NCI-H128 (cell line): ENCODE data around the gene EIF4EBP2.
A peak's percentile ranks its signal among the peaks of the same experiment; 100 is the strongest.

ENCODE experiments used
- DNase-seq: peaks from one replicate; lab custom pipeline; 2025; ENCODE audit not compliant: unreplicated experiment; lab: John Stamatoyannopoulos, UW

The EIF4EBP2 gene

DNA sequence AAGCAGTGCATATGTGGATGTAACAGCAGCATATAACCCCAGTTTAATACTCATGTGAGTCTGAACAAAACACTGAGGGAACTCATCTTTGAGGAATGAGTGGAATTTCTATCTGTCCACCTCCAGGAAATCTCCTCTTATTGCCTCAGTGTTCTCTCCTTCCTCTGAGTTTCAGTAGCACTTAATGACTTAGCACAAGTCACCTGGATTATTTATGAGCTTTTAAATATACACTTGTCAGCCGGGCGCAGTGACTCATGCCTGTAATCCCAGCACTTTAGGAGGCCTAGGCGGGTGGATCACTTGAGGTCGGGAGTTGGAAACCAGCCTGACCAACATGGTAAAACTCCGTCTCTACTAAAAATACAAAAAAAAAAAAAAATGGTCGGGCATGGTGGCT is 25.8 kb upstream of the EIF4EBP2 start:
- DNase-seq, result no peak

DNA sequence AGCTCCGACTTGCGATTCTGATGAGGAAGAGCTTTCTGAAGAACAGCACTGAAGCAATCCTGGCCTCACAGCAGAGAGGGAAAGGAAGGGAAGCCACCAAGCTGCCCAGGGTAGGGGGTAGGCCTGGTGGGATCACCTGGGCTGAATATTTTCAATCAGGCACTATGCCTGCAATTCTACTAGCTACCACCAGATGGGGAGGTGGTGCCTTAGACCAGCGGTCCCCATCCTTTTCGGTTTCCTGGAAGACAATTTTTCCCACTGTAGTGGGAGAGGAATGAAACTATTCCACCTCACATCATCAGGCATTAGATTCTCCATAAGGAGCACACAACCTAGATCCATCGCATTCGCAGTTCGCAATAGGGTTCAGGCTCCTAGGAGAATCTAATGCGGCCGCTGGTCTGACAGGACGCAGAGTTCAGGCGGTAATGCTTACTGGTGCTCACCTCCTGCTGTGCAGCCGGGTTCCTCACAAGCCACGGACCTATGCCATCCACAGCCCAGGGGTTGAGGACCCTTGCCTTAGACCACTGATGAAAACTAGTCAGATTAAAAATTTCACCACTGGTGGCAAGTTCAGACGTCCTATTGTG is 24.3 kb upstream of the EIF4EBP2 start:
- DNase-seq, result no peak

DNA sequence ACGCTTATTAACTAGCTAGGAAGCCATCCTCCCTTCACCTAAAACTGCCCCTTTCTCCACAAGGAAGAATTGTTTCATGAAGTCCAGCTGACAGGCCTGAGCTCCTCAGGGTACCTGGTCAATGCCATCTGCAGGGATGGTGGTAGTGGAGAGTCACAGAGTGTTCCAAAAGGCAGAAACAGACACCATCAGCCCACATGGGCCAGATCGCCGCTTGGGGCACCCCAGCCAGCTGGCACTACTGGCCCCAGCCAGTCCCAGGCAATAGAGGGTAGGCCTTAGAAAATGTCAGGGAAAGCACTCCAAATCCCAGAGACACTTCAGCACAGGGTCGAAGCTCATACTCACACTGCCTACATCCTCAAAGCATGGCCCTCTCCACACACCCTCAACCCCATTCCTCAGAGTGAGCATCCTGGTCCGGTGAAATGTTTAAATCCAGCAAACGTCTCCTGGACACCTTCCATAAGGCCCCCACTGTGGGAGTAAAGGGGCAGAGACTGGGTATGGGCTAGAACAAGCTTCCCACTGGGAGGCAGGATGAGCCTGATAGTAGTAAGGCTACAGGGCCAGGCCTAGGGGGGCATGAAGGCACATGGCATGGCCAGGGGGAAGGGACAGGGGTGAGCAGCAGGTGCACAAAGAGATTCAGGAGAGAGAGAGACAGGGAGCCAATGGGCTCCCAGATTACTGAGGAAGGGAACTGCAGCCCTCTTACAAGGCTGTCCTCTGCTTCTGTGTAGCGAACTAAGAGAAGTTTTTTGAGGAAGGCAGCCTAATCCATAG is 23.4 kb upstream of the EIF4EBP2 start:
- no peak for DNase-seq

DNA sequence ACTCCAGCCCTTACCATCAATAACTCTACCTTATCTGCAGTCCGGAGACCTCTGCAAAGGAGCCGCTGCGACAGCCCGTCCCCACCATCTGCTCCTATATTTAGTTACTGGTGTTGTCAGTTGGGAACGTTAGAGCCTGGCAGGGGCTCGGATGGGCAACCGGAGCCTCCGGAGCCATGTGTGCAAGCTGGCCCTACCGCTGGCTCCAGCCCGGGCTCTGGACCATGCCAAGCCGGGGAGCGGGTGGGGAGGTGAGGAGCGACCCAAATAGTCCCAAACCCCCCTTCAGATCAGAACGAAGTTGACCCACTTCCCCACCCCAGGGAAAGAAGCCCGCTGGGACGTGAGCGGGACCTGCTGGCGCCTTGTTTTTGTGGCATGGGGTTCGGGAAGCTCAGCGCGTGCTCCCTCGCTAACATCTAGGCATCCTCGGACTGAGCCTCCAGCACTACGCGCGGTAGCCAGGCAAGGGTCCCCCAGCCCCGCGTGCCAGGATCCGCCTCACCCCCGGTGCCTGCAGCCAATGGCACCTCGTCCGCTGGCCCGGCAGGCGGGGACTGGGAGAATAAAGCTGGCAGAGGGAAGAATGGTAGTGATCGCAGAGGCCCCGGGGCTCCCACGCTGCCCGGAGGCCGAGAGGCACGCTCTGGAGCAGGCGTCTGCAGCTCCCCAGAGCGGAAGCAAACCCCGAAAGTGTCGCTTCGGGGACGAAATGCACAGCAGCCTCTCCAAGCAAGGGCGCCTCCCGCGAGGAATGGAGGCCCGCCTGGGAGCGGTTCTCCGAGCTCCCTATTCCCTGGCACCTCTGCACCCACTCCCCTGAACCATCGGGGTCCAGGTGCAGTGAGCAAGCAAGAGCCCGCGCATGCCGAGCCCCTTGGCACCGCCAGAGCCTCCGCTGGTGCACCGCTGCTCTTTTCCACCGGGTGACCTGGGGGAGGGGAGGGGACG is 22.2 kb upstream of the EIF4EBP2 start:
- peak; percentile 32 for DNase-seq

DNA sequence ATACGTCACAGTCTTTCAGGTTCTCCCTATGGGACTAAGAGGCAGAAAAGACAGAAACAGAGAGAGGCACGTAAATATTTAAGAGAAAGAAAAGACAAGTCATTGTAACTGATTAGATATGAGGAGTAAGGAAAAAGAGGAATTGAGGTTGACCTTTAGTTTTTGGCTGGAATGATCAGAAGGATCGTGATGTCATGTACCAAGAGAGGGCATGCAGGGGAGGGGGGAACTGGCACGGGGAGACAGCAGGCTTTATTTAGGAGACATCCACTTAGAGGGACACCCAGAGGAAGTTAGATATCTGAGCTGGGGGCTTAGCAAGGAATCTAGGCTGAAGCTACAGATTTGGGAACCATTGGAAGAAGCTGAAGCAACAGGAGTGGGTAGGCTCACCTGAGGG is 12.3 kb upstream of the EIF4EBP2 start:
- no peak for DNase-seq

DNA sequence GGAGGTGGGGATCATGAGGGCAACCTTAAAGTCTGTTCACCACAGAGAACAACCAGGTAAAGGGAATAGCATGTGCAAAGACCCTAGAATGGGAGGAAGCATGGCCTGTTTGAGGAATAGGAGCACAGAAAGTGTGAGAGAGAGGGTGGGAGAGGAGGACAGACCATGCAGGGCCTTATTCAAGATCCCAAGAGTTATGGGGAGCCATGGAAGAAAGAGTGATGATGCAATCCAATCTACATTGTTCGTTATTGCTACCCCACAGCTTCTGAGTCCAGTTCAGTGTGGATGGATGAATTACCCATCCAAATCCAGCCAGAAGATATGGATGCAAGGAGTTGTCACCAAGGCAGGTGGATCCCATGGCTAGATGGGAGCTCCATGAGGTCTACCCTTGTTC is 7.8 kb upstream of the EIF4EBP2 start:
- DNase-seq, result no peak

DNA sequence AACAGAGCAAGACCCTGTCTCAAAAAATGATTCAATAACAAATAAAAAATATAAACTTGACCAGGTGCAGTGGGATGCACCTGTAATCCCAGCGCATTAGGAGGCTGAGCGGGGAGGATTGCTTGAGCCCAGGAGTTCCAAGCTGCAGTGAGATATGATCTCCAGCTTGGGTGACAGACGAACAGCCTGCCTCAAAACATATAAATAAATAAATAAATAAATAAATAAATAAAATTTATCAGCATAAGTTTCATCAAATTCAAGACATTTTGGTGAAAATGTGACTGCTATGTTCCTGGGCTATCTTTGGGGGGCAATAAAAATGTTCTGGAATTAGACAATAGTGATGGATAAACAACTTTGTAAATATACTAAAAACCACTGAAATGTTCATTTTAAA is 4.8 kb upstream of the EIF4EBP2 start:
- DNase-seq, result no peak

DNA sequence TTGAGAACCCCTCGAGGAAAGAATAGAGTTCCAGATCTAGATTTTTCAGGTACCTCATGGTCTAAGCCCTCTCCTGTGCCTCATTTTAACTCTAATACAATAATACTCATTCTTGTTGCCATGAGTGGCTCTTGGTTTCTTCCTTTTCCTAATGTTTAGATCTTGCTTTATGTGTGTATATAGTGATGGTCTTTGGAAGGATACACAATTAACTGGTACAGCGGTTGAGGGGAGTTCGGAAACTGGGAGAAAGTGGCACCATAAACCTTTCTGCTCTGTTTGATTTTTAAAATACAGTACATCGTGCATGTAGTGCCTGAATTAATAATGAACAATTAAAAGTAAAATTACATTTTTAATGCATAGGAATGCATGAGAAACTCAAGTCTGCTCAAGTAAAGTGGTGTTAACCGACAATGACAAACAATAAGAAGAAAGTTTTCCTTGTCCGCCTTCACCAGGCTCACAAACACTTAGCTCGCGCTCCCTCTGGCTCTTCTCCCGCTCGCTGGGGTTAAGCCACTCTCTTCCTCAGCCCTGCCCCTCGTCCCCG is 386 bp upstream of the EIF4EBP2 start:
- no peak for DNase-seq

DNA sequence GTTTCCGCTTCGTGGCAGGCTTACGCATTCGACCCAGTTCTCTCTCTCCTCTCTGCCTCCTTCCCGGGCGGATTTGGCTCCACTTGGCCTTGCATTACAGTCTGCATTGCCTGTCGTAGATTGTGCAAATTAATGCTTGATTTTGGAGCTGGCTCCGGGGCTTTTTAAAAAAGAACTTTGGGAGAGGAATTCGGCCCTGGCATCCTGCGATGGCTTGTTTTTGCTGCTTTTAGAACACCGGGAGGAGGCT is 767 bp downstream of the EIF4EBP2 start:
- no peak for DNase-seq

DNA sequence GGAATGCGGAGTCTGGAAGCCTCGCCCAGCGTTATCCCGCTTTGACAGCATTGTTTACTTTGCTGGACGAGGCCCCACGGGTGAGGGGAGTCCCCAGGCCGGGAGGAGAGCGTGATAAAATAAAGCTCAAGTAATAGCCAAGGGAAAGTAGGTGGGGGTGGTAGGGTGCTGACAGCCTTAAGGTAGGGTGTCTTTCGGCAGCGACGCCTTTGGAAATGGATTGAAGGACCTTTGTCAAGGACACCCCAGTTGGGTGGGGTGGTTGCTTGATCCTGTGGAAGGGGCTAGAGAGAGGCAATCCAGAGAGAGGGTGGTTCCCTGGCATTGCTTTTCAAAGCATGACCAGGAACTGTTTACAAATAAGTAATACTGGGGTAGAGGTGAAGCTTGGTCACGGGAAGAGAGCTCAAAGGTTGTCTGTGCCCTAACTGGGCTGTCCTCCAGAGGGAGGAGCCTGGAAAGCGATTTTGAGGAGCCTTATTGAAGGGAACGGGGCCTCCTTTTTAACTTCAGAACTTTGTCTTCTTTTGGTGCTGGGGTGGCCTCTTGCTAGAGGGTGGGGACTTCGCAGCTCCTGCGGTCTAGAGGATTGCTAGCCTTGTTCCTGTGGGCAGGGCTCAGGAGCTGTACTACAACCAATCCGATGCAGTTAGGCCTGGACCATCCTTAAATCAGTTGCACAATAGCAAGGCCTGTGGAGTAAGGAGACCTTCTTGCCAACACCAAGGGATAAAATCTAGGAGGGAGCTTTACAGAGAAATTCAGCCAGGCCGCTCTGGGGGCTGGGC is 1.3 kb downstream of the EIF4EBP2 start:
- no peak for DNase-seq

DNA sequence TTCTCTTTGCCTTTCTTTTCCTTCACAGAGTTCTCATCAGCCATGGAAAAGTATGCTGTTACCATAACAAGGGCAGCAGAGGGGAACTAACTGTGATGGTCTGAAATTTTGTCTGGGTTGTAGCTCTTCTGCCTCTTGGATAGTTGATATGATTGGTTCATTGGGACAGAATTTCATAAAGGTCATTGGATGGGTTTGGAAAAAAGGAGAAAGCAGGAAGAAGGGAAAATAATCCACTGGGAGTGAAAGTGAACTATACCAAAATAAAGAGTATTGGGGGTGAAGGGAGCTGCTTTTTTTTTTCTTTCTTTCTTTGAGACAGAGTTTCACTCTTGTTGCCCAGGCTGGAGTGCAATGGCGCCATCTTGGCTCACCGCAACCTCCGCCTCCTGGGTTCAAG is 5.8 kb downstream of the EIF4EBP2 start:
- no peak for DNase-seq

DNA sequence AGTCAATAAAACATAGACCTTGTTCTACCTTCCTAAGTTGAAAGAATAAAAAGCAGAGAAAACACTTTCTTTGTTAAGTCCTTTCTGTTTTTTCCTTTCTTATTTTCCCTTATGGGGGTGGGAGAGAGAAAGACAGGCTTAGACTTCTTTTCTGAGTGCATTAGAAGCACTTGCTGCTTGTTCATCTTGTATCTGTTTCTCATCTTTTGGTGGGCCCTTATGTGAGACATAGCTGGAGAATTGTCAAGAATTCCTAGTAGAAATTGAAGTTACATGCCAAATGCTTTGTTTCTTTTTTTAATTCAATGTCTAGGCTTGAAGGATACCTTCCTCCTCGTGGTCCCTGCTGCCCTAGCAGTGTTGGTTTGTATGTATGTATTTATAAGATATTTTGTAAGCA is 6.7 kb downstream of the EIF4EBP2 start:
- DNase-seq, result no peak

DNA sequence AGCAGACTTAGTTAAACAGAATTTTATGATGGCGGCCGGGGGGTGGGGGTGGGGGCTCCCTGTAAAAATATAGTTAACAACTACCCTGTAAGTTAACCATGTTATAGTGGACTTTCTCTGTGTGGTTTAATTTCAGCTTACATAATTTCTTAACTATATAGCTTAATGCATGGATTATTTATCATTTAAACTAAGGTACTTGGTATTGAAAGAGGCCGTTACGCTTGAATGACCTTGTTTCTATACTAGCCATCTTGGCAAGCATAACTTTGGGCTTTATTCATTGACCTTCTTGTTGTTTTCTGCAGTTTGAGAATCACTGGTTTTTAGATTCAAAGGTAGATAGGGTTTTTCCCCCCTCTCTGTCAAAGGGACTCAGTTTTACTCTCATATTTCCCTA is 8.4 kb downstream of the EIF4EBP2 start:
- DNase-seq, result no peak

DNA sequence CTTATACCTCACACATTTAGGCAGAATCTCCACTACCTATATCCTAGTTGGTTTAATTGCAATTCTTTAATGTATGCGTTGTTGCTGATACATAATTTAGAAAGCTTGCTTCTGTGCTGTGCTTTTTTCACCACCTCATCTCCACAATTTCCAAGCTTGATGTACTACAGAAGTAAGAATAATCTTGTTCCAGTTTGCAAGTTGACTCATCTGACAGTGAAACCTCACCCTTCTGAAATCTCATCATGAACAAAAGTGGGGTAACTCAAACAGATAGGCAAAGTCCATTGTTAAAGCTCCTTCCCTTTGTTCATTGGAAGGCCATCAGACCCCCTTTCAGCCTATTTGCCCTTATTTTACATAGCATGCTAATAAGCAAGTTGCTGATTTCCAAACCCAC is 13.6 kb downstream of the EIF4EBP2 start:
- DNase-seq, result no peak

DNA sequence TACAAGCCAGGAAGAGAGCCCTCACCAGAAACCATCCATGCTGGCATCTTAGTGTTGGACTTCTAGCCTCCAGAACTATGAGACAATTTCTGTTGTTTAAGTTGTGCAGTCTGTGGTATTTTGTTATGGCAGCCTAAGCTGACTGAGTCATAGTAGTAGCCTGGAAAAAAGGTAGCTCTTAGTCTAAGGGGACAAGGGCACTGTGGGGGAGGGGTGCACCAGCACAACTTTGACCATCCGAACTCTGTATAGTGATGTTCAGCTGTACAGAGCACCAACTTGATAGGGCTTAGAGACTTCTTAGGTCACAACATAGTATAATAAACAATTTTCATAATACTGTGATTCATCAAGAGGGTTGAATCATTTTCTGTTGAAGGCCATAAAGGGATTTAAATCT is 14.3 kb downstream of the EIF4EBP2 start:
- DNase-seq, result no peak

DNA sequence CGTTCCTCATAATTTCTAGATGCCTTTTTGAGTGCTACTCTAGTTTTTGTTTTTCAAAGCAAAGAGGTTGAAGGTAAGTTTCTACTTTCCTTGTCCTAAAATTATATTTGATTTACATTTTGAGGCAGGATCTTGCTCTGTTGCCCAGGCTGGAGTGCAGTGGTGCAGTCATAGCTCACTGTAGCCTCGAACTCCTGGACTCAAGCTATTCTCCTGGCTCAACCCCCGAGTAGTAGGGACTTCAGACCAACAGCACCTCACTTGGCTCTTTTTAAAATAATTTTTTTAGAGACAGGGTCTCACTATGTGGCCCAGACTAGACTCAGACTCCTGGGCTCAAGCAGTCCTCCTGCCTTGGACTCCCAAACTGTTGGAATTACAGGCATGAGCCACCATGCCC is 14.8 kb downstream of the EIF4EBP2 start:
- no peak for DNase-seq

DNA sequence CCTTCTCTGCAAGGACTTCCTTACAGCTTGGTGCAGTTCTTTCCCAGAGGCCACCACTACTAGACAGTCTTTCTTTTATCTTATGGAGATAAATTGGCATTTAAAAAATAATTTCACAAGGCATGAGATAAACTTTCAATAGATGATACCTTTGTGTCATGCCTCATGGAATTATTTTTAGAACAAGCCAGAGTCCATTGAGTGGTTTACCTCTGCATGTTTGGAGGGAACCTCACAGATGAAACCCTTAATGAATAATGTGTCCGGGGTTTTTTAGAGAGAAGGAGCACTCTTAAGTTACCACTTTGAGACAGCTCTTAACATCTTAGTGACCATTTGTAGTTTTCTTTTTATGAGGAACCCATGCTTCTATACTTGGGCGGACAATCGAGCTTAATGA is 20.4 kb downstream of the EIF4EBP2 start:
- DNase-seq, result no peak

DNA sequence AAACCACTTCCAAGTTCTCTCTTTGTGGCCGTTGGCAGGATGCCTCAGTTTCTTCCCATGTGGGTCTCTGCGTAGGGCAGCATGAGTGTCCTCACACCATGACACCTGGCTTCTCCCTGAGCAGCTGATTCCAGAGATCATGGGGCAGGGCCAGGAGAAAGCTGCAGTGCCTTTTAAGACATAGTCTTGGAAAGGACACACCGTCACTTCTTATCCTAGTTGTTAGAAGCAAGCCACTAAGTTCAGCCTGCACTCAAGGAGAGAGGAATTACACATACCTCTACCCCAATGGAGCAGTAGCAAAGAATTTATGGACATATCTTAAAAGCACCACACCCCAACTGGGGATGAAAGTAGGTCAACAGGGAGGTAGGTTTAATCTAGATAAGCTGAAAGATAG is 21.2 kb downstream of the EIF4EBP2 start:
- no peak for DNase-seq

DNA sequence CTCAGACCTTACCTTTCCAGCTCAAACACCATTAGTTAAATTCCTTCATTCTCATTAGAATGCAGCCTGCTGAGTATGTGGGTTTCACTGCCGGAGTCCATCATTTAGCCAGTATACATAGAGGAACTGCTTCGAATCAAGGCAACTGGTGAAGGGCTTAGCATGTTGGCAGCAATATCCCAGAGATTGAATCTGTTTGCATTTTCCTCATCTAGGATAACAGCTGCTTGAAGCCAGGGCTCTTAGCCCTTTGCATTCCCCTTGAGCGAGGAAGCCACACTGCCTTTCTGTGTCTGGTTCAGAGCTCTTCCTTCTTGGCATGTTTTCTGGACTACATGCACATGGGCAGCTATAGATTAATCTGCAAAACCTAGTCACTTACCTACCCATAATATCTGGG is 22.9 kb downstream of the EIF4EBP2 start:
- DNase-seq, result no peak

DNA sequence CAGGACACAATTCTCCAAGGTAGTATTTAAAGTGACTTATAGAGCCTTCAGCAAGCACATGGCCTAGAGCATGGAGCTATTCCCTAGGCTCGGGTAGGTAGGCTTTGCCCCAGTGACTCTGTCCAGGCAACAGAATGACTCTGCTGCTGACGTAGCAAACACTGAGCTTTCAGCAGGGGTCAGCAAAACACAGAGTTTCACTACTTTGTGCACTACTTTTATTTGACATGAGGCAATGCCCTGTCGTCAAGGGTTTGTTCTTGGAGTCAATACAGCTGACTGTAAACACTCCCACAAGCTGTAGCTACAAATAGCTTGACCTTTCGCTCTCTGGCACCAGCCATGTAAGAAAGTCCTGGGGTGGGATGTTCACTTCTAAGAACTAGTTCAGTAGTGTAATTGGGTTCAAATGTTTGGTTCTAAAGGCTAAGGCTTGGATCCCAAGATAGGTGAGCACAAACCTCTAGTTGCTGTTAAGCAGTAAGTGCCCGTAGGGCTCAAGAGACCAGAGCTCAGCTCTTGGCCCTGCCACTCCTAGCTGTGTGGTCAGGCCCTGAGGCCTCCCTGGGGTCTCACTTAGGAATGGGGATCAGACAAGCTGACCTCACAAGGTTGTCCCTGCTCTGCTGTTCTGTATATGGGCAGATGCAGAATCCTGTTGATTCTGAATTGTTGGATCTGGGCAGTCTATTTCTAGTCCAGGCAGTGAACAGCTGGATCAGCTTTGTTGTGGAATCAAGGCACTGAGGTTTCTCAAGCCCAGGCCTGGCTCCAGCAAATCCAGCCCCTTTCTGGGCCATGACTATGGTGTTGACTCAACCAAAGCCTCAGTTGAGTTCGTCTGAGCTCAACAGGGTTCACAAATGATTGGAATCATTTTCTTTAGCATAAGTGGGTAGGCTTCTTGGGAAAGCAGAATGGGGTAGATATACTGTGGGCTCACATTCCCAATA is 26.8 kb downstream of the EIF4EBP2 start:
- DNase-seq, result no peak
